PC-3 (cell line): ENCODE results near the gene PFKL. TPM values are rescaled to one million over a fixed set of nuclear protein-coding genes. Genes with fewer than 3 reads are reported as not detected.

Experiments used
- ATAC-seq: fragments of 200-7000 bp; cut with Tn5 transposase; 2 replicates; pipeline ENCODE4 v1.9.1; 2020; ENCODE audit warnings: mild to moderate bottlenecking, moderate library complexity
- BruUV-seq: library from RNA; stranded (reverse); fragments of 400-500 nt; replicated peaks from 2 replicates; lab custom pipeline; 2021; lab: Mats Ljungman, UMichigan
- CTCF ChIA-PET: fragments of 300-600 bp; sonication (Branson Sonifier 250); formaldehyde crosslinking; loops from one replicate; lab custom pipeline; 2022; ENCODE audit warnings: antibody characterized with exemption; lab: Charles Lee
- POLR2A ChIA-PET: fragments of 300-600 bp; sonication (Branson Sonifier 250); formaldehyde crosslinking; loops from one replicate; lab custom pipeline; 2022; ENCODE audit warnings: antibody characterized with exemption; ENCODE audit not compliant: unreplicated experiment; lab: Charles Lee
- DNase-seq: peaks from one replicate; pipeline ENCODE4 v3.0.0-alpha.2; 2015
- H2AFZ ChIP-seq: fragments of 300-600 bp; sonication (generic); 2 replicates; pipeline ENCODE4 v1.6.0; 2016; ENCODE audit warnings: antibody characterized with exemption, low read length
- H3F3A ChIP-seq: fragments of 300-600 bp; sonication (generic); one replicate; pipeline ENCODE4 v1.6.0; 2017; ENCODE audit warnings: antibody characterized with exemption, low read length, control low read depth, mild to moderate bottlenecking; ENCODE audit not compliant: unreplicated experiment
- H3K27ac ChIP-seq: fragments of 300-600 bp; sonication (generic); 2 replicates; pipeline ENCODE4 v1.5.1; 2016; ENCODE audit warnings: mild to moderate bottlenecking, low read length
- H3K27me3 ChIP-seq: fragments of 300-600 bp; sonication (generic); 2 replicates; pipeline ENCODE4 v1.6.1; 2016; ENCODE audit warnings: low read length, mixed read lengths
- H3K36me3 ChIP-seq: fragments of 300-600 bp; sonication (generic); 2 replicates; pipeline ENCODE4 v1.6.1; 2016; ENCODE audit warnings: low read depth, mixed run types, low read length, mixed read lengths
- H3K4me1 ChIP-seq: fragments of 300-600 bp; sonication (generic); 2 replicates; pipeline ENCODE4 v1.5.1; 2016; ENCODE audit warnings: low read length; ENCODE audit not compliant: insufficient read depth
- H3K4me2 ChIP-seq: fragments of 300-600 bp; sonication (generic); 2 replicates; pipeline ENCODE4 v1.6.0; 2016; ENCODE audit warnings: low read length
- H3K4me3 ChIP-seq: fragments of 300-600 bp; sonication (generic); 2 replicates; pipeline ENCODE4 v1.5.1; 2016; ENCODE audit warnings: mild to moderate bottlenecking, low read length, mixed read lengths
- H3K79me2 ChIP-seq: fragments of 300-600 bp; sonication (generic); 2 replicates; pipeline ENCODE4 v1.6.1; 2017; ENCODE audit warnings: low read length, mixed read lengths
- H3K9ac ChIP-seq: fragments of 300-600 bp; sonication (generic); 2 replicates; pipeline ENCODE4 v1.6.0; 2016; ENCODE audit warnings: mild to moderate bottlenecking, low read length
- H3K9me2 ChIP-seq: fragments of 300-600 bp; sonication (generic); replicated peaks from 2 replicates; pipeline ENCODE4 v1.6.1; 2016; ENCODE audit warnings: mixed run types, low read length, mixed read lengths
- H3K9me3 ChIP-seq: fragments of 300-600 bp; sonication (generic); 2 replicates; pipeline ENCODE4 v1.6.1; 2016; ENCODE audit warnings: low read length, mixed read lengths
- H4K20me1 ChIP-seq: fragments of 300-600 bp; sonication (generic); 2 replicates; pipeline ENCODE4 v1.6.1; 2016; ENCODE audit warnings: low read length, mixed read lengths
- EZH2 ChIP-seq: fragments of 300-600 bp; sonication (generic); IDR thresholded peaks from one replicate; pipeline ENCODE4 v1.6.1; 2017; ENCODE audit warnings: antibody characterized with exemption, mild to moderate bottlenecking, low read length; ENCODE audit not compliant: unreplicated experiment
- EZH2phosphoT487 ChIP-seq: fragments of 300-600 bp; sonication (generic); IDR thresholded peaks from 2 replicates; pipeline ENCODE4 v1.6.1; 2018; ENCODE audit warnings: mild to moderate bottlenecking, antibody characterized with exemption, low read length, borderline replicate concordance
- intact Hi-C: fragments of 100-400 bp; cut with micrococcal nuclease; formaldehyde crosslinking; loops from 2 replicates; pipeline ENCODE4 v1.9.0; 2023
- total RNA-seq: library from RNA; depleted of rRNA; stranded (reverse); fragments of >200 nt; gene quantifications from 2 replicates; pipeline ENCODE4 v1.2.3, GENCODE V29; 2014
- TF ChIP-seq, protein P1 (sequence below): fragments of 300-600 bp; sonication (generic); conservative IDR thresholded peaks from 2 replicates; pipeline ENCODE4 v1.5.1; 2017; ENCODE audit warnings: antibody characterized with exemption, low read depth, mild to moderate bottlenecking, low read length

The PFKL gene
- total RNA-seq, 1 experiment from 2014 or later, result 223 TPM

DNA sequence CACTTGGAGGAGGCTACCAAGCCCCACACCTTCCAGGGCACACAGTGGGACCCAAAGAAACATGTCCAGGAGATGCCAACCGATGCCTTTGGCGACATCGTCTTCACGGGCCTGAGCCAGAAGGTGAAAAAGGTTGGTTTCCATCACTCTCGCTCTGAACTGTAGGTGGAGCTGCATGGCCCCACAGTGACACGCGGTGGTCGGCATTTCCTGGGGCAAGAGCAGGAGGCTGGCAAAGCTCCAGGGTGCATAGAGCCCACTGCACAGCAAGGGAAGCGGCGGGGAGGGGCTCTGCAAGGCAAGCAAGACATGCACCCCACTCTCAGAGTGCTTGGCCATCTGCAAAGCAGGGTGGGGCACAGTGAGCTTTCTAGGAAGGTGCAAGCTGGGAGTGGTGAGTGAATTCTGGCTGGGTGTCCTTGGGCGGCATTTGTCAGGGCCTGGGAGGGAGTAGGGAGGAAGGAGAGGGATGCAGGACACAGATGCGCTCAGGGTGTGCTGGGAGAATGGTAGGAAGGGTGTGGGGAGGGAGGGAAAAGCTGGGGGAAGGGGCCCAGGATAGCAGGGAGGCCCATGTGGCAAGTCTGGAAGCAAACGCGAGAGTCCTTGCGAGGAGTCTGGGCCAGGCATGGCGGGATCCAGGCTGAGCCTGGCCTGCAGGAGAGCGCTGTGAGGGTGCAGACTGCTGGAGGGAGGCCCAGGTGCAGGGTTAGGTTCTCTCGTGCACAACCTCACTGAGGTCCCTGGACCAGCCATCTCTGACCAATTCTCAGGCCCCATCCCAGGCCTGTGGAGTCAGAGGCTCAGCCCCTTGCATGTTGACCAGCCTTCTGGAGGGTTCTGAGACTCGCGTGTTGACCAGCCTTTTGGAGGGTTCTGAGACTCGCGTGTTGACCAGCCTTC lies 64.5 kb downstream of the PFKL start:
- no peaks in the 10 kb centered on the region for H3K4me1 ChIP-seq
- no TSS peak for BruUV-seq
- no peaks in the 10 kb centered on the region for H4K20me1 ChIP-seq
- H2AFZ ChIP-seq, result no peak overlapping the region
- no peaks in the 10 kb centered on the region for H3K79me2 ChIP-seq
- DNase-seq (no peak), ATAC-seq (no peak)
- peaks cover 7% of the 10 kb centered on the region; the same call in 1 of the 2 replicates for H3K27me3 ChIP-seq
- intact Hi-C loops, result no loop called here
- no peak overlapping the region for H3K4me3 ChIP-seq
- no peaks in the 10 kb centered on the region for H3F3A ChIP-seq
- H3K36me3 ChIP-seq, result no peaks in the 10 kb centered on the region
- no peak overlapping the region for H3K9ac ChIP-seq
- H3K4me2 ChIP-seq, result no peak overlapping the region
- no peaks in the 10 kb centered on the region for H3K9me2 ChIP-seq
- H3K27ac ChIP-seq, result no peak overlapping the region
- no peak for TF ChIP-seq EZH2
- TF ChIP-seq, protein P1, sequence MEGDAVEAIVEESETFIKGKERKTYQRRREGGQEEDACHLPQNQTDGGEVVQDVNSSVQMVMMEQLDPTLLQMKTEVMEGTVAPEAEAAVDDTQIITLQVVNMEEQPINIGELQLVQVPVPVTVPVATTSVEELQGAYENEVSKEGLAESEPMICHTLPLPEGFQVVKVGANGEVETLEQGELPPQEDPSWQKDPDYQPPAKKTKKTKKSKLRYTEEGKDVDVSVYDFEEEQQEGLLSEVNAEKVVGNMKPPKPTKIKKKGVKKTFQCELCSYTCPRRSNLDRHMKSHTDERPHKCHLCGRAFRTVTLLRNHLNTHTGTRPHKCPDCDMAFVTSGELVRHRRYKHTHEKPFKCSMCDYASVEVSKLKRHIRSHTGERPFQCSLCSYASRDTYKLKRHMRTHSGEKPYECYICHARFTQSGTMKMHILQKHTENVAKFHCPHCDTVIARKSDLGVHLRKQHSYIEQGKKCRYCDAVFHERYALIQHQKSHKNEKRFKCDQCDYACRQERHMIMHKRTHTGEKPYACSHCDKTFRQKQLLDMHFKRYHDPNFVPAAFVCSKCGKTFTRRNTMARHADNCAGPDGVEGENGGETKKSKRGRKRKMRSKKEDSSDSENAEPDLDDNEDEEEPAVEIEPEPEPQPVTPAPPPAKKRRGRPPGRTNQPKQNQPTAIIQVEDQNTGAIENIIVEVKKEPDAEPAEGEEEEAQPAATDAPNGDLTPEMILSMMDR, result no peak
- no peak for TF ChIP-seq EZH2phosphoT487
- ChIA-PET CTCF (no interaction called here), POLR2A (no interaction called here)
- H3K9me3 ChIP-seq, result 0 out of 2 replicates have a peak, but pooled peaks cover 3% of the 10 kb centered on the region

DNA sequence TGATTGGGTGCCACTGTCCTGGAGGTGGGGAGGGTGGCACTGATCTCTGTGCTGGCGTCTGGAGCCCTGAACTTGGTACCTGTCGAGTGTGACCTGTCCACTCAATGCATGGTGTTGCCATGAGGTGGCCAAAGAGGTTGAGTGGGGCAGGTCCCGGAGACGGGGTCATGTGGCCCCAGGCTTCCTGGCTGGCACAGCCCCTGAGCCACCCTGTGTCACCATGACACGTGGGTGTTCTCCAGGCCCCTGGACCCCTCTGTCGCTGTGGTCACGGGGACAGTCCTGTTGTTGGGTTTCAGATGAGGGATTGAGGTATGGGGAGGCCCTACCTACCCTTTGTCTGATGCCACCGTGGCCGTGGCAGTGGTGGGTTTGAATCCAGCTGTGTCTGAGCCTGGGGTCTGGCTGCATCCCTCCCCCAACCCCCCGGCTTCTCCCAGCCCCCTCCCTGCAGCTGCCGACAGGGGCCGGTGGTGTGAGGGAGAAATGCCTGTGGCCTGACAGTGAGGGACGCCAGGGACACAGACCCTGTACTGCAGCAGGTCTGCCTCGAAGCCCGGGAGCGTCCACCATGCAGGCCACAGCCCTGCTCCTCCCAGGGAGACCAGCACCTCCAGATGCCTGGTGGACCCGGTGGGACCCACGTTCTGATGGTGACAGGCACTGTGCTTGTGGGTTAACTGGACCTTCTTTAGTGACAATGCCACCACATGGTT lies 65.6 kb downstream of the PFKL start:
- POLR2A ChIA-PET, result no interaction called here
- Histone ChIP-seq H3K79me2 (no peaks in the 10 kb centered on the region), H2AFZ (no peak overlapping the region), H3K27me3 (peaks cover 7% of the 10 kb centered on the region; the same call in 1 of the 2 replicates), H3K4me2 (no peak overlapping the region), H3K9me3 (0 out of 2 replicates have a peak, but pooled peaks cover 3% of the 10 kb centered on the region), H3K4me3 (no peak overlapping the region), H3K27ac (no peak overlapping the region), H4K20me1 (no peaks in the 10 kb centered on the region), H3F3A (no peaks in the 10 kb centered on the region), H3K4me1 (peaks cover 5% of the 10 kb centered on the region), H3K36me3 (no peaks in the 10 kb centered on the region), H3K9ac (no peak overlapping the region), H3K9me2 (no peaks in the 10 kb centered on the region)
- CTCF ChIA-PET, result no interaction called here
- BruUV-seq, result no TSS peak
- no peak for TF ChIP-seq EZH2
- TF ChIP-seq EZH2phosphoT487, result no peak
- TF ChIP-seq, protein P1, result no peak
- intact Hi-C loops, result no loop called here
- no peak for ATAC-seq
- DNase-seq, result no peak
